GM18867 (cell line): Measurements from ENCODE around the gene RBFOX1.

Experiments
- ATAC-seq: cut with Tn5 transposase; IDR thresholded peaks from one replicate; pipeline ENCODE4 v1.9.1; 2021; ENCODE audit warnings: mild to moderate bottlenecking, moderate library complexity; ENCODE audit not compliant: unreplicated experiment

The RBFOX1 gene

DNA sequence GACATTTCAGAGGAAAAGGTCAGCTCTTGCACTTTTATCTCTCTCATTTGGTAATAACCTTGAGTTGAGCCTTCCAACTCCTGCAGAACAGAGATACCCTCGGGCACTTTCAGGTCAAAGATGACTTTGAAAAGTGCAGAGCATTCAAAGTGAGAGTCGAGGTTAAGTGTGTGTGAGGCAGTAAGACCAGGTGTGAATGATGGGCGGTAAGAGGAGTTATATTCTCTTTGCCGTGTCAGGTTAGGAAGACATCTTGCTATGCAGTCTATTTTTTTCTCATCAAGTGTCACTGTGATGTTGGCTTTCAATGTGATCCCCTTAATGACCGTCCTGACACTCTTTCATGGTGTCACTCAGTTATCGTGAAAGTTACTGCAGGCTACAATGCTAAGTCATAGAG, 248.5 kb downstream of the RBFOX1 start:
- no peak for ATAC-seq

- no peak for ATAC-seq
These were observed 250.8 kb downstream of the RBFOX1 start for GRCh38 chr16:7583396-7583795.

DNA sequence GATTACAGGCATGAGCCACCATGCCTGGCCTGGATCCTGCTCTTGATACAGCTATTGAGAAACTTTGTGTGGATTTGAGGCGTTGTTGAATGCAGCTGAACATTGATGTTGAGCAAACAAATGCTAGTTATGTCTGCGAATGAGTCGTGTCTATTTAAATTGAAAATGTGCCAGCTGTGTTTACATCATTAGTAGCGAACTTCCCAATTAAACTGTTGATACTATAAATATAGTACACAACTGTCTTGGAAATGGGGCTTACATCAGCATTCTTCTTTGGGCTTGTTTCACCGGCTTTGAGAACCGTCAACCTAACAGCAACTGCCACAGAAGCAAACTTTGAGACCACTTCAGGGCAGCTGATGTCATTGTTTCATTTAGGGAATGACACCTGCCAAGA, 251.9 kb downstream of the RBFOX1 start:
- no peak for ATAC-seq

- no peak for ATAC-seq
These were observed 253.1 kb downstream of the RBFOX1 start for GRCh38 chr16:7585705-7586104.

- no peak for ATAC-seq
These were observed 258.3 kb downstream of the RBFOX1 start for GRCh38 chr16:7590934-7591333.

- no peak for ATAC-seq
These were observed 263.7 kb downstream of the RBFOX1 start for GRCh38 chr16:7596308-7596707.

DNA sequence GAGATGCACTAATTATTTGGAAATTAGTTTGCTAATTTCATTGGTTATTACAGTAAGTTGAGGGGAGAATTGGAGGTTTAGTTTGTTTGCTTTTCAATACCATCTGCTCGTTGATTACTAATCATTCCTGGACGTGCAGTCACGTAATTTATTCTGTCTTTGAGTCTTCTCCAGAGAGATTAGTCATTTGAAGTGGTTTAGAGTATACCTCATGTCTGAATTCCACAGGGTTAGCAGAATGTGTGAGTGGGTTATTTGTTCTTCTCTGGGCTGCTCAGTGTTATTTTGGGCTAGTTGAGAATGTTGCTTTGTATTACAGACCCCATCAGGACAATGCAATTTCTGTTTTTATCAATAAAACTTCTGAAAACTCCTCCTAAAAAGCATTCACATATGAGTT, 265.0 kb downstream of the RBFOX1 start:
- ATAC-seq: no peak

DNA sequence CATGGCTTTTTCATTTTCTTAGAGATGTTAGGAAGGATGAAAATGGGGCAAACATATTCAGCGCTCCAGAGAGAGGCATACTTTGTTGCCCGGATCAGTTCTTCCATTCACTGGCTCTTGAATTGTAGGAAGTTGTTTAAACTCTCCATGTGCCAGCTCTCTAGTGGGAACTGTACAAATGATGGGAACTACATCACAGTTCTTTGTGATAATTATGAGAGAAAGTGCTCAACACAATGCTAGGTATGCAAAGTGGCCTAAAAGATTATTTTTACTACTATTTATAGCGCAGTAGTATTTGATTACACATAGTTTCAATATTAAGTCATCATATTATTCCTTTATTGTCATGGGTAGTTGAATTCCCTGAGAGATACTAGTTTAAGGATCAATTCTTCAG, 268.5 kb downstream of the RBFOX1 start:
- no peak for ATAC-seq

DNA sequence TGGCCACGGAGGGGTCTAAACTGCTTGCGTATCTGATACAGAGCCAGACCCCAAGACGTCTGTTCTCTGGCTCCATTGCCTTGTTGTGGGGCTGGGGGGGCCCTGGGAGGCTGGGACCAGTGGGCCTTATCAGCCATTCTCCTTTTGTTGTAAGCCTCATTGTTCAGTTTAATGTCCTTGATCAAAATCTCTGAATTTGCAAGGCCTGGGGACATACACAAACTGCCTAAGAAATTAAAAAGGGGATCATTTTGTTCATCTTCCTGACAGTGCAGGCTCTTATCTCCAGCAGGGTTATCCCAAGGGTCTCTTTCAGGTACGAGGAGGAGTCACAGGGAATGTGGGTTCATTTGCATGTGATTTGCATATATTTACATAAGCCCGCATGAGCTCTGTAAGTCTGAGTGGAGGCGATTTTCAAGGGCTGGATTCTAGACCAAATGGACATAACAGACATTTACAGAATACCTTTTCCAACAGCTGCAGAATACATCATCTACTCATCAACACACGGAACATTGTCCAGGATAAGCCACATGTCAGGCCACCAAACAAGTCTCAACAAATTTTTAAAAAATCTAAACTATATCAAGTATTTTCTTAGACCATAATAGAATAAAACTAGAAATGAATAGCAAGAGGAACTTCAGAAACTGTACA, 269.8 kb downstream of the RBFOX1 start:
- no peak for ATAC-seq

GRCh38 chr16:7605812-7606211, 273.2 kb downstream of the RBFOX1 start:
- no peak for ATAC-seq

- no peak for ATAC-seq
These were observed 280.0 kb downstream of the RBFOX1 start for GRCh38 chr16:7612671-7613070.

- no peak for ATAC-seq
These were observed 280.9 kb downstream of the RBFOX1 start for GRCh38 chr16:7613518-7613917.

- ATAC-seq: no peak
These were observed 281.6 kb downstream of the RBFOX1 start for GRCh38 chr16:7614021-7614795.

GRCh38 chr16:7615565-7615964, 282.9 kb downstream of the RBFOX1 start:
- no peak for ATAC-seq

- no peak for ATAC-seq
These were observed 292.5 kb downstream of the RBFOX1 start for GRCh38 chr16:7624871-7625766.

GRCh38 chr16:7628981-7629380, 296.3 kb downstream of the RBFOX1 start:
- ATAC-seq: no peak

- ATAC-seq: no peak
These were observed 296.9 kb downstream of the RBFOX1 start for GRCh38 chr16:7629571-7629970.

GRCh38 chr16:7637446-7637845, 304.8 kb downstream of the RBFOX1 start:
- ATAC-seq: no peak

DNA sequence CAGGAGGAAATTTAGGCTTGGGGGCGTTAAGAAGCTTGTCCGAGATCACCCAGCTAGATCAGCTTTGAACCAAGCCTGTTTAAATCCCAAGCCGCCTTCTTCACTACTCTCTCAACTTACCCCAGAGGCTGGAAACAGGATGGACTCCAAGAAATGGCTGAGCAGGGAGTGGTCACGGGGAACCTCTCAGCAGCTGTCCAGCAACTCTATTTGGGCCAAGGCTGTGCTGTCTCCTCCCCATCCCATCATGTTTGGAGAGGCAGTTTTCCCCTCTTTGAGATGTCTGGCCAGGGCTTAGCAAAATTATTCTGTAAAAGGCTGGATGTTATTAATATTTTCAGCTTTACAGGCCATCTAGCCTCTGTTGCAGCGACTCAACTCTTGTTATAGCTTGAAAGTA, 305.7 kb downstream of the RBFOX1 start:
- ATAC-seq: no peak

GRCh38 chr16:7640334-7640733, 307.7 kb downstream of the RBFOX1 start:
- ATAC-seq: no peak

GRCh38 chr16:7644176-7644575, 311.5 kb downstream of the RBFOX1 start:
- ATAC-seq: no peak

- no peak for ATAC-seq
These were observed 312.2 kb downstream of the RBFOX1 start for GRCh38 chr16:7644811-7645210.
